ENCODE data around the gene HYLS1.

DNA sequence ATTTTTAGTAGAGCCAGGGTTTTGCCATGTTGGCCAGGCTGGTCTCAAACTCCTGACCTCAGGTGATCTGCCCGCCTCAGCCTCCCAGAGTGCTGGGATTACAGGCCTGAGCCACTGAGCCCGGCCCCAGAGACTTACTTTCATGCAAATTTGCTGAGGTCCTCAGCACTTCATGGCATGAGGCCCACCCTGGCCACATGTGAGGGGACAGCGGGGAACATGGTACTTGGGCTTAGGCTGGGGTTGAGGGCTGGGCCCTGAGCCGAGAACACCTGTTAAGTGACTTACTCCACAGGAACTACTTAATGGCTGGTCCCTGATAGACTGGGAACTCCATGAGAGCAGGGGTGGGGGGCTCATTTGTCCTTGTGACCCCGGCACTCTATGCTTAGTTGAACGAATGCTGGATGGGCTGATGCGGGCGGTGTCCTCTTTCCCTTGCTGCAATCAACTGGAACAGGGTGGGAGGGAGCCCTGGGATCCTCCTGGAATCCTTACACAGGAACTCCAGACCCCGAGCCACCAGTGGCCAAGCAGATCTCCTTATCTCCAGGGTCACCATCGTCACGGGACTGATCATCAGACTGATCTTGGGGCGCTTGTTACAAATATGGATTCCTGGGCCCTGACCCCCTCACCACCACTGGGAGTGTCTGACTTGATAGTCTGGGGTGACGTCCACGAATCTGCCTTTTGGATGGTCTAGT lies 59.4 kb downstream of the HYLS1 start:
- TF ChIP-seq CTCF (conservative IDR thresholded peaks at IDR 0.05 in 1 of 2, IDR thresholded peaks at IDR 0.05 in 1 of 2; ENCODE audit: low read depth in 1 of 2, low read length in 2 of 2) (no peak), EZH2 (IDR thresholded peaks at IDR 0.05; ENCODE audit: low read length, missing control alignments) (no peak)
